HepG2 (cell line): ENCODE data around the gene IL1RAPL2. TPM values are rescaled to one million over a fixed set of nuclear protein-coding genes. Genes with fewer than 3 reads are reported as not detected.

Experiments used
- ATAC-seq: fragments of 200-7000 bp; cut with Tn5 transposase; 3 replicates; pipeline ENCODE4 v1.9.1; 2020; ENCODE audit warnings: mild to moderate bottlenecking, moderate library complexity
- BruUV-seq: library from RNA; stranded (reverse); fragments of 400-500 nt; replicated peaks from 2 replicates; lab custom pipeline; 2021; lab: Mats Ljungman, UMichigan
- CTCF ChIA-PET: fragments of 300-600 bp; formaldehyde crosslinking; extraction: SDS; loops from one replicate; lab custom pipeline; 2021; ENCODE audit warnings: low total read pairs, inconsistent platforms, low intra/inter-chr PET ratio; lab: Yijun Ruan, JAX
- POLR2A ChIA-PET: fragments of 350-600 bp; sonication (Branson Sonifier 250); formaldehyde crosslinking; loops from one replicate; lab custom pipeline; 2020; ENCODE audit warnings: antibody characterized with exemption, inconsistent platforms; lab: Yijun Ruan, JAX
- DNase-seq: peaks from one replicate; pipeline ENCODE4 v3.0.0-alpha.2; 2015; ENCODE audit warnings: low spot score
- FAIRE-seq: peaks from 3 replicates; lab custom pipeline; 2011; peaks lifted over from hg19 to GRCh38; lab: Jason Lieb, UNC
- H2AFZ ChIP-seq: one replicate; pipeline ENCODE4 v1.6.1; 2011; ENCODE audit warnings: low read length, inconsistent platforms
- H3K27ac ChIP-seq: fragments of 300-600 bp; 3 replicates; pipeline ENCODE4 v1.8.0; 2011; ENCODE audit warnings: mixed run types, mild to moderate bottlenecking, mixed read lengths, low read length, inconsistent platforms; ENCODE audit not compliant: insufficient read depth; ENCODE audit errors: extremely low read length
- H3K27me3 ChIP-seq, 2 experiments: fragments of 200-600 bp in 1 of 2; 2 replicates in 1 of 2; 3 replicates in 1 of 2; pipeline versions ENCODE4 v1.6.0 to v1.8.0; 2011; ENCODE audit warnings: low read length in 2 of 2, mild to moderate bottlenecking in 2 of 2, moderate library complexity in 2 of 2, inconsistent platforms in 1 of 2; ENCODE audit not compliant: insufficient read depth in 2 of 2, control insufficient read depth in 1 of 2
- H3K36me3 ChIP-seq, 2 experiments: fragments of 200-600 bp in 1 of 2; replicated peaks in 1 of 2; 2 replicates in 1 of 2; 3 replicates in 1 of 2; pipeline versions ENCODE4 v1.5.1 to v1.8.0; 2011; ENCODE audit warnings: low read length in 2 of 2, inconsistent platforms in 1 of 2; ENCODE audit not compliant: insufficient read depth in 2 of 2, control insufficient read depth in 1 of 2
- H3K4me1 ChIP-seq: 2 replicates; pipeline ENCODE4 v1.5.1; 2012; ENCODE audit warnings: low read length, inconsistent platforms; ENCODE audit not compliant: insufficient read depth
- H3K4me2 ChIP-seq: 2 replicates; pipeline ENCODE4 v1.6.0; 2011; ENCODE audit warnings: low read depth, low read length, inconsistent platforms
- H3K4me3 ChIP-seq, 3 experiments: fragments of 200-600 bp in 1 of 3; sonication (generic), shearing (Covaris generic) in 1 of 3; replicated peaks in 1 of 3; 2 replicates each; pipeline ENCODE4 v1.5.1; 2011 to 2016; ENCODE audit warnings: low read length in 3 of 3, inconsistent platforms in 2 of 3, low read depth in 2 of 3, mild to moderate bottlenecking in 2 of 3, control low read depth in 1 of 3, mixed read lengths in 1 of 3; ENCODE audit not compliant: insufficient read depth in 1 of 3
- H3K79me2 ChIP-seq: one replicate; pipeline ENCODE4 v1.6.1; 2011; ENCODE audit warnings: low read length, inconsistent platforms; ENCODE audit not compliant: insufficient read depth
- H3K9ac ChIP-seq: 2 replicates; pipeline ENCODE4 v1.6.0; 2011; ENCODE audit warnings: mild to moderate bottlenecking, low read depth, low read length, inconsistent platforms; ENCODE audit not compliant: insufficient read depth
- H3K9me3 ChIP-seq: 2 replicates; pipeline ENCODE4 v1.5.1; 2012; ENCODE audit warnings: mild to moderate bottlenecking, low read length
- H4K20me1 ChIP-seq: 2 replicates; pipeline ENCODE4 v1.6.0; 2011; ENCODE audit warnings: inconsistent platforms, mild to moderate bottlenecking, low read length, moderate library complexity; ENCODE audit not compliant: insufficient read depth
- HNRNPK ChIP-seq: fragments of 200-400 bp; formaldehyde crosslinking; IDR thresholded peaks from 2 replicates; pipeline ENCODE4 v1.6.1; 2018; ENCODE audit warnings: low read length, low read depth, moderate library complexity, mild to moderate bottlenecking; ENCODE audit not compliant: poor library complexity, severe bottlenecking
- PHB2 ChIP-seq: fragments of 450-650 bp; IDR thresholded peaks from 2 replicates; pipeline ENCODE4 v1.6.1; 2018; ENCODE audit not compliant: partially characterized antibody
- ZNF34 ChIP-seq: sonication (generic); formaldehyde crosslinking; IDR thresholded peaks from 2 replicates; pipeline ENCODE4 v1.4.0; 2020; ENCODE audit warnings: mild to moderate bottlenecking, missing genetic modification reagents, borderline replicate concordance
- ZNF543 ChIP-seq: sonication (generic); formaldehyde crosslinking; IDR thresholded peaks from 2 replicates; pipeline ENCODE4 v1.4.0; 2020; ENCODE audit warnings: mild to moderate bottlenecking, missing genetic modification reagents
- in situ Hi-C: cut with HindIII; loops from 2 replicates; pipeline ENCODE4 v1.10.0; 2017; ENCODE audit warnings: low pct_unique_long_range_greater_than_20kb; ENCODE audit not compliant: extremely low pct_ligation_motif_present
- intact Hi-C: fragments of 100-400 bp; cut with micrococcal nuclease; formaldehyde crosslinking; loops from one replicate; pipeline ENCODE4 v1.10.0; 2022; ENCODE audit not compliant: unreplicated experiment
- polyA plus RNA-seq, 8 experiments: library from polyadenylated mRNA; depleted of rRNA in 3 of 8; stranded (reverse) in 7 of 8; unstranded in 1 of 8; fragments of >200 nt; fragmentation: Illumina TruSeq in 4 of 8; extraction: Trizol in 4 of 8; gene quantifications; 2 replicates each; pipeline versions ENCODE4 v1.2.1 to v1.2.3, GENCODE V29; 2011 to 2016; ENCODE audit warnings: low read depth in 4 of 8, missing spikeins in 1 of 8, mixed read lengths in 1 of 8; ENCODE audit not compliant: insufficient read depth in 1 of 8
- total RNA-seq, 5 experiments: library from RNA; depleted of rRNA; stranded (reverse); fragments of >200 nt; fragmentation: Illumina TruSeq; extraction: Trizol; gene quantifications; 2 replicates each; pipeline ENCODE4 v1.2.3, GENCODE V29; 2016; ENCODE audit warnings: low read depth in 1 of 5
- TF ChIP-seq, protein P1 (sequence below): sonication (generic); formaldehyde crosslinking; IDR thresholded peaks from 2 replicates; pipeline ENCODE4 v1.4.0; 2020; ENCODE audit warnings: mild to moderate bottlenecking, missing genetic modification reagents
- TF ChIP-seq, protein P2 (sequence below): sonication (generic); formaldehyde crosslinking; IDR thresholded peaks from 2 replicates; pipeline ENCODE4 v1.4.0; 2020; ENCODE audit warnings: missing genetic modification reagents
- TF ChIP-seq, protein P3 (sequence below): sonication (generic); formaldehyde crosslinking; IDR thresholded peaks from 2 replicates; pipeline ENCODE4 v1.5.0; 2020; ENCODE audit warnings: mild to moderate bottlenecking, low read depth, missing genetic modification reagents, borderline replicate concordance
- TF ChIP-seq, protein P4 (sequence below): sonication (generic); formaldehyde crosslinking; IDR thresholded peaks from 2 replicates; pipeline ENCODE4 v1.8.0; 2022; ENCODE audit warnings: missing genetic modification reagents, mild to moderate bottlenecking, borderline replicate concordance

The IL1RAPL2 gene
- total and polyA plus RNA-seq, 2 of the 13 experiments (the other 11 are each of a cell fraction or from before 2014, with no cell fraction given), result not detected

DNA sequence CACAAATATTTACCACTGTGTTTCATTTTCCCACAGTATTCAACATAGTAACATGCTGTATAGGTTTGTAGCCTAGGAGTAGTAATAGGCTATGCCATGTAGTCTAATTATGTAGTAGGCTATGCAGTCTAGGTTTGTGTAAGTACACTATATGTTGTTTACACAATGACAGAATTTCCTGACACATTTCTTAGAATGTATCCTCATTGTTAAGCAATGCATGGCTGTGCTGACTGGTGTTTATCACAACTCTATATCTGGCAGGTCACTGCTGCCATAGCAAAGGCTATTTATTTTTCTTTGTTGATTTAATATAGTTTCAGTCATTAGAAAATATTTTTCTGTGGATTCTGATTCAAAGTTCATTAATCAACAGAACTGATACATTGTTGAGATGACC lies 762.8 kb downstream of the IL1RAPL2 start:
- Histone ChIP-seq H3K4me3 (no peak overlapping the region), H3K27me3 (no peaks in the 10 kb centered on the region), H4K20me1 (no peaks in the 10 kb centered on the region), H3K9me3 (no peaks in the 10 kb centered on the region), H3K79me2 (no peaks in the 10 kb centered on the region), H3K4me2 (no peak overlapping the region), H3K9ac (no peak overlapping the region), H3K27ac (no peak overlapping the region), H3K4me1 (no peaks in the 10 kb centered on the region), H2AFZ (no peak overlapping the region), H3K36me3 (no peaks in the 10 kb centered on the region)
- no TSS peak for BruUV-seq
- DNase-seq, result no peak
- in situ Hi-C loops (no loop called here), intact Hi-C loops (no loop called here)
- CTCF ChIA-PET, result no interaction called here
- TF ChIP-seq ZNF34 (CRISPR knock-in tag), result no peak
- TF ChIP-seq, protein P1, sequence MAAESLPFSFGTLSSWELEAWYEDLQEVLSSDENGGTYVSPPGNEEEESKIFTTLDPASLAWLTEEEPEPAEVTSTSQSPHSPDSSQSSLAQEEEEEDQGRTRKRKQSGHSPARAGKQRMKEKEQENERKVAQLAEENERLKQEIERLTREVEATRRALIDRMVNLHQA, result no peak
- no peak for TF ChIP-seq ZNF543 (CRISPR knock-in tag)
- no peak for TF ChIP-seq HNRNPK
- TF ChIP-seq, protein P2, sequence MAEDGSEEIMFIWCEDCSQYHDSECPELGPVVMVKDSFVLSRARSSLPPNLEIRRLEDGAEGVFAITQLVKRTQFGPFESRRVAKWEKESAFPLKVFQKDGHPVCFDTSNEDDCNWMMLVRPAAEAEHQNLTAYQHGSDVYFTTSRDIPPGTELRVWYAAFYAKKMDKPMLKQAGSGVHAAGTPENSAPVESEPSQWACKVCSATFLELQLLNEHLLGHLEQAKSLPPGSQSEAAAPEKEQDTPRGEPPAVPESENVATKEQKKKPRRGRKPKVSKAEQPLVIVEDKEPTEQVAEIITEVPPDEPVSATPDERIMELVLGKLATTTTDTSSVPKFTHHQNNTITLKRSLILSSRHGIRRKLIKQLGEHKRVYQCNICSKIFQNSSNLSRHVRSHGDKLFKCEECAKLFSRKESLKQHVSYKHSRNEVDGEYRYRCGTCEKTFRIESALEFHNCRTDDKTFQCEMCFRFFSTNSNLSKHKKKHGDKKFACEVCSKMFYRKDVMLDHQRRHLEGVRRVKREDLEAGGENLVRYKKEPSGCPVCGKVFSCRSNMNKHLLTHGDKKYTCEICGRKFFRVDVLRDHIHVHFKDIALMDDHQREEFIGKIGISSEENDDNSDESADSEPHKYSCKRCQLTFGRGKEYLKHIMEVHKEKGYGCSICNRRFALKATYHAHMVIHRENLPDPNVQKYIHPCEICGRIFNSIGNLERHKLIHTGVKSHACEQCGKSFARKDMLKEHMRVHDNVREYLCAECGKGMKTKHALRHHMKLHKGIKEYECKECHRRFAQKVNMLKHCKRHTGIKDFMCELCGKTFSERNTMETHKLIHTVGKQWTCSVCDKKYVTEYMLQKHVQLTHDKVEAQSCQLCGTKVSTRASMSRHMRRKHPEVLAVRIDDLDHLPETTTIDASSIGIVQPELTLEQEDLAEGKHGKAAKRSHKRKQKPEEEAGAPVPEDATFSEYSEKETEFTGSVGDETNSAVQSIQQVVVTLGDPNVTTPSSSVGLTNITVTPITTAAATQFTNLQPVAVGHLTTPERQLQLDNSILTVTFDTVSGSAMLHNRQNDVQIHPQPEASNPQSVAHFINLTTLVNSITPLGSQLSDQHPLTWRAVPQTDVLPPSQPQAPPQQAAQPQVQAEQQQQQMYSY (CRISPR knock-in tag), result no peak
- TF ChIP-seq, protein P3, sequence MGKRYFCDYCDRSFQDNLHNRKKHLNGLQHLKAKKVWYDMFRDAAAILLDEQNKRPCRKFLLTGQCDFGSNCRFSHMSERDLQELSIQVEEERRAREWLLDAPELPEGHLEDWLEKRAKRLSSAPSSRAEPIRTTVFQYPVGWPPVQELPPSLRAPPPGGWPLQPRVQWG (CRISPR knock-in tag), result no peak
- TF ChIP-seq, protein P4, sequence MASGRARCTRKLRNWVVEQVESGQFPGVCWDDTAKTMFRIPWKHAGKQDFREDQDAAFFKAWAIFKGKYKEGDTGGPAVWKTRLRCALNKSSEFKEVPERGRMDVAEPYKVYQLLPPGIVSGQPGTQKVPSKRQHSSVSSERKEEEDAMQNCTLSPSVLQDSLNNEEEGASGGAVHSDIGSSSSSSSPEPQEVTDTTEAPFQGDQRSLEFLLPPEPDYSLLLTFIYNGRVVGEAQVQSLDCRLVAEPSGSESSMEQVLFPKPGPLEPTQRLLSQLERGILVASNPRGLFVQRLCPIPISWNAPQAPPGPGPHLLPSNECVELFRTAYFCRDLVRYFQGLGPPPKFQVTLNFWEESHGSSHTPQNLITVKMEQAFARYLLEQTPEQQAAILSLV (CRISPR knock-in tag), result no peak
- no peak for TF ChIP-seq PHB2
- FAIRE-seq, result no peak
- ATAC-seq, result no peak
- POLR2A ChIA-PET, result no interaction called here
